Esophagus mucosa (tissue), 1 donor: ENCODE measurements around the gene RRAS. TPM values are rescaled to one million over a fixed set of nuclear protein-coding genes. Genes with fewer than 3 reads are reported as not detected.

Source experiments
- ATAC-seq: fragments of 200-7000 bp; cut with Tn5 transposase; one replicate; pipeline ENCODE4 v1.9.1; 2020
- total RNA-seq: library from RNA; stranded (reverse); gene quantifications from one replicate; pipeline ENCODE4 v1.2.4, GENCODE V29; 2023
- donor health status: DM: yes; HTN: yes; CAD: no.

Gene RRAS
- total RNA-seq, 1 donor from 2014 or later, result 16.4 TPM

DNA sequence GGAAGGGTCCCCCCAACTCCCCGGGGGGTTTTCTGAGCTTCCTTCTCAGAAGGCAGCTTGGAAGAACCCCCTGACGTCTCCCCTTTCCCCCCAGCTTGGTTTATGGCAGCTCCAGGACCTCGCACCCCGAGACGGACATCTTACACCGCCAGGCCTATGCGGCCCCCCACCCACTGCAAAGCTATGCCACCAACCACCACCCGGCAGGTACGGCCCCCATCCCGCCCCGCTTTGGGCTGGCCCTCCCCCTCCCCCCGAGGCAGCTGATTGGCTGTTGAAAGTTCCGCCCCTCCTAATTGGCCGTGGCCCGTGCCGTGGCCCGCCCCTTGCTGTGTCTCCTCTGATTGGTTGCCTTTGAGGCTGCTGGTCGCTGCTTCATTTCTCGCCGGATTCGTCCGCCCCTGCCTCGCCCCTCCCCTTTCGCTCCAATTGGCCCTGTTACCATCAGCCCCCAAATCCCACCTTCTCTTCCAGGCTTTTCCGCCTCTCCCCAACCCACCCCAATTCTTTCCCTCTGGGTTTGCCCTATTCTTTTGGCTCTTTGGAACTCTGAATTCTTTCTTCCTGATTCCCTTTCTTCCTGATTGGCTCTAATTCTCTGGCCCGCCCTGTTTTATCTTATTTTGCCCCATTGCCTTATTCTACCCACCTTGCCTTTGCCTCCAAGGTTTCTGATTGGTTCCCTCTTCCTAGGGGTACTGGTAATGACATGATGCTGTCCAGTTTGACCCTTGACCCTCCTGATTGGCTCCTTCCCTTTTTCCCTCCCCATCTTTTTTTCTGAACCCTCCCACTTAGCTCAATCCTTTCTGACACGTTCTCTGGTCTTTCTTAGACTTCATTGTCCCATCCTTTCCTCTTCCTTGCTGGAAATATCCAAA, 46.5 kb downstream of the RRAS start:
- peak; percentile 63 for ATAC-seq

DNA sequence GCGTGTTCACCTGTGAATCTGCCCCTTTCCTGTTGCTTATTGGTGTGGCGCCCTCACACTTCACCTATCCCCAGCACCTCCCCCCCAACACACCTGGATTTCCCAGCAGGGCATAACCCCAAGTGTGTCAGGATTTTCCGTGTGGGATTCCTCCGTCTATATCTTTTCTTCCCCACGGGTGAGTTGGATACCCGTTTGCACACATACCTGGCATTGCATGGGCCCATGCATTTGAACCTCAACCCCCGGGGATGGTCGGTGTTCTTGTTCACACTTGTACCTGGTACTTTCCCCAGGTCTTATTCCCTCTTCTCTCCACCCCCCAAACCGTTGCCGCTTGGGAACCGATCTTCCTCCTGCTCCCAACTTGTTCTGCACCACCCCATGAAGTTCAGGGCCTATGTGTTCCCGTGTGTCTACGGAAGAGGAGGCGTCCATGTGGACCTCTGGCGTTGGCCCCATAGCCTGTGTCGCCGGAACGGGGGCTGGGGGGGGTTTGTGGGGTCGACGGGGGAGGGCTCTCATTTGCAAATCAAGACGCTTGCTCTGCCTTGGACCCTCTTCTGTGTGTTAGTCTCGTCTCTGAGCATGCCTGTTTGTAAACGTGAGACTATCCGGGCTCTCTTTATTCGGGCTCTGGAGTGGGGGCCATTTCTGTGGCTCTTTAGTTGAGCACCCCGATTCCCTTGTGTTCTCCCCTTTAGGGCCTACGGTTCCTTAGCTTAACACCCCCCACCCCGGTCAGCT, 47.3 kb downstream of the RRAS start:
- ATAC-seq, result no peak

- no peak for ATAC-seq
Observed at GRCh38 chr19:49591731-49592485, 48.0 kb downstream of the RRAS start.

- ATAC-seq, result peak; percentile 42
Observed at GRCh38 chr19:49590971-49591730, 48.8 kb downstream of the RRAS start, which contains the start of gene PRR12. TSS of gene PRR12 (plus strand) at chr19:49591182. CDS start at chr19:49591655, 473 bp downstream.

GRCh38 chr19:49590071-49590970, 49.6 kb downstream of the RRAS start:
- peak; percentile 87 for ATAC-seq

DNA sequence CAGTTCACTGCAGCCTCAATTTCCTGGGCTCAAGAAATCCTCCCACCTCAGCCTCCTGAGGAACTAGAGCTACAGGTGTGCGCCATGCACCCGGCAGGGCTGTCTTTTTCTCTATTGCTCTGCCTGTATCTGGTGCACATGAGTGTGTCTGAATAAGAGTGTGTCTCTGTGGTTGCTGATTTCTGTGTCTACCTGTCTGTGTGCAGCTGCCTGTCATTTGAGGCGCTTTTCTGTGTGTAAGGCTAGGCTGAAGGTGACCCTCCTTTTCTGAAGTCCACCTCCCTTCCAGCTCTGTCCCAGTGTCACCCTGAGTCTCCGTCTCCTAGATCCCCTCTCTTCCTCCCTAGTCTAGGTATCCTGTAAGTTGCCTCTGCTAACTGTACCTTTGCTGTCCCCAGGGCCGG, 50.4 kb downstream of the RRAS start:
- no peak for ATAC-seq

DNA sequence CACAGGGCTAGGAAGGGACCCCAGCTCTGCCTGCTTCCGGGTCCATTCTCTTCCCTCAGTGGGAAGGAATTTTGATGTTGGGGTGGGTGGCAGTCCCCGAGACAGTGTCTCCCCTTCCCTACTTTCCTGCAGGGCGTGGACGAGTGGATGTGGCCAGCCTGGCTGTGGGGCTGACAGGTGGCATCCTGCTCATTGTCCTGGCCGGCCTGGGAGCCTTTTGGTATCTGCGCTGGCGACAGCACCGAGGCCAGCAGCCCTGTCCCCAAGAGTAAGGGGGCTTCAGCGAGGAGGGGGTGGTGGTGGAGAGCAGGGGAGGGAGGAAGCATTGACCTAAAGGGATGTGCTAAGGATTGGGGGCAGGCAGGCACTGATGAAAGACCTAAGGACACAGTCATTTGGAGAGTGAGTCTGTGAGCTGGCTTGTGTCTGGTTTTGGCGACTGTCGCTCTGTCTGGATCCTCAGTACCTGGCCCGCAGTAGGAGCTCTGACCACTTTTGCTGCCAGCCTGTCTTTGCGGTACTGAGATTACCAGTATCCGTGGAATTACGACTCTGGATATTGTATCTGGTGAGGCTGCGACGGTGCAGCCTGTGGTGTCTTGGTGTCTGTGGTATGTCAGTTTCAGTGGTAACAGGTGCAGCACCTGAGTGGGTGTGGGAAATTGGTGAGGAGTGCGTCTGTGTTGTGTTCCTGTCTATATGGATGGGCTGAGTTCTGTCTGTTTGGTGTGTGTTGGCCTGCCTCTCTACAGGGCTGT, 51.4 kb downstream of the RRAS start:
- ATAC-seq, result no peak

DNA sequence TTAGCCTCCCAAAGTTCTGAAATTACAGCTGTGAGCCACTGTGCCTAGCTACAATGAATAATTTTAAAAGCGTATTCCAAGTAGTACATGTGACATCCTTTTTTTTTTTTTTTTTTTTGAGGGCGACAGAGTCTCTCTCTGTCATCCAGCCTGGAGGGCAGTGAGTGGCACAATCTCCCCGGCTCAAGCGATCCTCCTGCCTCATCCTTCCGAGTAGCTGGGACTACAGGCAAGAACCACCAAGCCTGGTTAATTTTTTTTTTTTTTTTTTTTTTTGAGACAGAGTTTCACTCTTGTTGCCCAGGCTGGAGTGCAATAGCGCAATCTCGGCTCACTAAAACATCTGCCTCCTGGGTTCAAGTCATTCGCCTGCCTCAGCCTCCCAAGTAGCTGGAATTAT, 52.7 kb downstream of the RRAS start:
- ATAC-seq, result no peak

Other genes with a start within 250 kb of the RRAS start
- not detected for gene PTH2, start 216.7 kb downstream of the RRAS start, total RNA-seq
- not detected for gene GFY, start 214.8 kb downstream of the RRAS start, total RNA-seq
- not detected for gene SLC17A7, start 198.6 kb downstream of the RRAS start, total RNA-seq
- gene PIH1D1, start 188.3 kb downstream of the RRAS start, total RNA-seq, result 53.6 TPM
- 27.2 TPM for gene ALDH16A1, start 186.9 kb downstream of the RRAS start, total RNA-seq
- 3.3 TPM for gene FLT3LG, start 165.9 kb downstream of the RRAS start, total RNA-seq
- 2,820 TPM for gene RPL13A, start 152.5 kb downstream of the RRAS start, total RNA-seq
- 1,446 TPM for gene RPS11, start 143.7 kb downstream of the RRAS start, total RNA-seq
- 30.4 TPM for gene FCGRT, start 127.5 kb downstream of the RRAS start, total RNA-seq
- gene RCN3, start 112.1 kb downstream of the RRAS start, total RNA-seq, result 1.8 TPM
- gene NOSIP, start 59.6 kb downstream of the RRAS start, total RNA-seq, result 38.6 TPM
- gene PRRG2, start 58.8 kb downstream of the RRAS start, total RNA-seq, result 13.2 TPM
- 11.7 TPM for gene PRR12, start 49.0 kb downstream of the RRAS start, total RNA-seq
- gene SCAF1, start 2.1 kb upstream of the RRAS start, total RNA-seq, result 31.0 TPM
- gene IRF3, start 25.7 kb upstream of the RRAS start, total RNA-seq, result 38.6 TPM
- gene BCL2L12, start 25.8 kb upstream of the RRAS start, total RNA-seq, result 23.5 TPM
- 99.0 TPM for gene PRMT1, start 37.1 kb upstream of the RRAS start, total RNA-seq
- gene ADM5, start 49.5 kb upstream of the RRAS start, total RNA-seq, result 0.92 TPM
- 1.1 TPM for gene CPT1C, start 51.0 kb upstream of the RRAS start, total RNA-seq
- gene TSKS, start 123.2 kb upstream of the RRAS start, total RNA-seq, result 0.12 TPM
- 54.0 TPM for gene AP2A1, start 126.9 kb upstream of the RRAS start, total RNA-seq
- 8.3 TPM for gene FUZ, start 173.1 kb upstream of the RRAS start, total RNA-seq
- 25.6 TPM for gene MED25, start 178.1 kb upstream of the RRAS start, total RNA-seq
- gene PTOV1, start 211.0 kb upstream of the RRAS start, total RNA-seq, result 58.5 TPM
- gene PNKP, start 227.4 kb upstream of the RRAS start, total RNA-seq, result 29.2 TPM
- gene AKT1S1, start 237.2 kb upstream of the RRAS start, total RNA-seq, result 32.7 TPM
- 15.8 TPM for gene TBC1D17, start 237.6 kb upstream of the RRAS start, total RNA-seq